H1 (cell line): ENCODE results near the gene KRTAP10-8. TPM values are rescaled to one million over a fixed set of nuclear protein-coding genes. Genes with fewer than 3 reads are reported as not detected.

Experiments
- CTCF ChIA-PET: fragments of 300-600 bp; sonication (Branson Sonifier 250); formaldehyde crosslinking; loops from one replicate; lab custom pipeline; 2021; ENCODE audit not compliant: partially characterized antibody; lab: Charles Lee
- POLR2A ChIA-PET: fragments of 300-600 bp; sonication (Branson Sonifier 250); formaldehyde crosslinking; loops from one replicate; lab custom pipeline; 2021; ENCODE audit warnings: inconsistent platforms; ENCODE audit not compliant: partially characterized antibody; lab: Charles Lee
- DNase-seq, 2 experiments: peaks; one replicate each; pipeline versions ENCODE4 v3.0.0 to v3.0.0-alpha.2; 2010 to 2022; ENCODE audit warnings: low spot score in 2 of 2, low read depth in 1 of 2, mixed read lengths in 1 of 2
- FAIRE-seq: peaks from 2 replicates; lab custom pipeline; 2011; peaks lifted over from hg19 to GRCh38; lab: Jason Lieb, UNC
- H2AFZ ChIP-seq: 2 replicates; pipeline ENCODE4 v1.8.1; 2012; ENCODE audit warnings: low read length, inconsistent platforms
- H2AK5ac ChIP-seq: 2 replicates; pipeline ENCODE4 v1.6.1; 2013; ENCODE audit warnings: low read depth, low read length
- H2BK120ac ChIP-seq: replicated peaks from 2 replicates; pipeline ENCODE3; 2013; ENCODE audit warnings: low read depth, low read length, inconsistent platforms
- H2BK12ac ChIP-seq: 2 replicates; pipeline ENCODE4 v1.6.1; 2013; ENCODE audit warnings: low read depth, low read length
- H2BK15ac ChIP-seq: 2 replicates; pipeline ENCODE4 v1.6.1; 2013; ENCODE audit warnings: low read length
- H2BK20ac ChIP-seq: 2 replicates; pipeline ENCODE4 v1.6.1; 2013; ENCODE audit warnings: low read length
- H2BK5ac ChIP-seq: 2 replicates; pipeline ENCODE4 v1.6.1; 2013; ENCODE audit warnings: low read depth, low read length
- H3K14ac ChIP-seq: 2 replicates; pipeline ENCODE4 v1.6.1; 2013; ENCODE audit warnings: inconsistent platforms; ENCODE audit not compliant: insufficient read length
- H3K18ac ChIP-seq: 2 replicates; pipeline ENCODE4 v1.6.1; 2013; ENCODE audit warnings: low read length; ENCODE audit errors: extremely low read depth
- H3K23ac ChIP-seq: 2 replicates; pipeline ENCODE4 v1.6.1; 2013; ENCODE audit warnings: inconsistent platforms; ENCODE audit not compliant: insufficient read length
- H3K23me2 ChIP-seq: 2 replicates; pipeline ENCODE4 v1.6.1; 2013; ENCODE audit warnings: low read depth, low read length
- H3K27ac ChIP-seq: 2 replicates; pipeline ENCODE4 v1.6.1; 2011; ENCODE audit warnings: low read depth, low read length, inconsistent platforms
- H3K27me3 ChIP-seq, 4 experiments: replicated peaks in 1 of 4; 1 replicate in 1 of 4; 2 replicates in 3 of 4; pipeline versions ENCODE4 v1.6.1 to v1.8.1; 2011 to 2013; ENCODE audit warnings: low read length in 3 of 4, mild to moderate bottlenecking in 3 of 4, inconsistent platforms in 2 of 4, mixed read lengths in 2 of 4, moderate library complexity in 1 of 4; ENCODE audit not compliant: control insufficient read depth in 3 of 4, insufficient read depth in 3 of 4; ENCODE audit errors: extremely low read depth in 1 of 4
- H3K36me3 ChIP-seq, 4 experiments: 2 replicates each; pipeline versions ENCODE4 v1.6.1 to v1.8.1; 2011 to 2013; ENCODE audit warnings: mild to moderate bottlenecking in 4 of 4, low read length in 3 of 4, moderate library complexity in 2 of 4, control low read depth in 1 of 4, inconsistent platforms in 1 of 4; ENCODE audit not compliant: insufficient read depth in 4 of 4, control insufficient read depth in 2 of 4
- H3K4ac ChIP-seq: replicated peaks from 2 replicates; pipeline ENCODE3; 2013; ENCODE audit warnings: low read length, low read depth, mixed read lengths, inconsistent platforms; ENCODE audit not compliant: insufficient read length
- H3K4me1 ChIP-seq, 4 experiments: replicated peaks in 1 of 4; 1 replicate in 1 of 4; 2 replicates in 3 of 4; pipeline versions ENCODE4 v1.6.1 to v1.8.1; 2011 to 2013; ENCODE audit warnings: low read length in 3 of 4, inconsistent platforms in 2 of 4, mixed read lengths in 1 of 4; ENCODE audit not compliant: insufficient read depth in 4 of 4, control insufficient read depth in 3 of 4
- H3K4me2 ChIP-seq, 2 experiments: 2 replicates each; pipeline versions ENCODE4 v1.6.1 to v1.8.1; 2011 to 2013; ENCODE audit warnings: low read depth in 2 of 2, low read length in 2 of 2, control low read depth in 1 of 2, inconsistent platforms in 1 of 2, mild to moderate bottlenecking in 1 of 2; ENCODE audit not compliant: insufficient read depth in 1 of 2
- H3K4me3 ChIP-seq, 4 experiments: fragments of 200-600, 300-600 bp in 1 of 4; sonication (generic), shearing (Covaris generic), sonication (Bioruptor Twin) in 1 of 4; 2 replicates each; pipeline versions ENCODE4 v1.5.1 to v1.8.1; 2011 to 2016; ENCODE audit warnings: low read length in 4 of 4, low read depth in 3 of 4, control low read depth in 2 of 4, inconsistent platforms in 2 of 4, mild to moderate bottlenecking in 2 of 4, mixed read lengths in 1 of 4, moderate library complexity in 1 of 4; ENCODE audit not compliant: insufficient read depth in 2 of 4; ENCODE audit errors: extremely low read depth in 1 of 4
- H3K56ac ChIP-seq: replicated peaks from 2 replicates; pipeline ENCODE3; 2013; ENCODE audit warnings: low read depth, mild to moderate bottlenecking, mixed read lengths, low read length, inconsistent platforms; ENCODE audit not compliant: insufficient read length
- H3K79me1 ChIP-seq: 2 replicates; pipeline ENCODE4 v1.6.1; 2013; ENCODE audit warnings: low read depth, low read length, control low read depth
- H3K79me2 ChIP-seq, 2 experiments: 2 replicates each; pipeline versions ENCODE4 v1.6.1 to v1.8.1; 2012 to 2013; ENCODE audit warnings: low read length in 2 of 2, mild to moderate bottlenecking in 2 of 2, inconsistent platforms in 1 of 2; ENCODE audit not compliant: insufficient read depth in 2 of 2, control insufficient read depth in 1 of 2
- H3K9ac ChIP-seq, 4 experiments: replicated peaks in 1 of 4; 1 replicate in 1 of 4; 2 replicates in 3 of 4; pipeline versions ENCODE4 v1.6.1 to v1.8.1; 2011 to 2013; ENCODE audit warnings: low read depth in 3 of 4, low read length in 3 of 4, control low read depth in 2 of 4, mild to moderate bottlenecking in 2 of 4, moderate library complexity in 2 of 4, inconsistent platforms in 1 of 4; ENCODE audit errors: extremely low read depth in 1 of 4
- H3K9me3 ChIP-seq, 2 experiments: 2 replicates each; pipeline versions ENCODE4 v1.6.1 to v1.8.1; 2012 to 2013; ENCODE audit warnings: mild to moderate bottlenecking in 2 of 2, moderate library complexity in 2 of 2, control low read depth in 1 of 2, inconsistent platforms in 1 of 2, low read depth in 1 of 2, low read length in 1 of 2, mixed read lengths in 1 of 2; ENCODE audit not compliant: insufficient read depth in 2 of 2
- H4K20me1 ChIP-seq, 2 experiments: replicated peaks in 1 of 2; 2 replicates each; pipeline versions ENCODE3 to v1.8.1; 2011 to 2013; ENCODE audit warnings: inconsistent platforms in 2 of 2, low read length in 2 of 2, mild to moderate bottlenecking in 1 of 2; ENCODE audit not compliant: insufficient read depth in 2 of 2, control insufficient read depth in 1 of 2
- H4K5ac ChIP-seq: 2 replicates; pipeline ENCODE4 v1.6.1; 2013; ENCODE audit warnings: low read length, low read depth, mixed read lengths, inconsistent platforms; ENCODE audit not compliant: insufficient read length
- H4K8ac ChIP-seq: 2 replicates; pipeline ENCODE4 v1.8.0; 2013; ENCODE audit warnings: mild to moderate bottlenecking, moderate library complexity, low read length, inconsistent platforms; ENCODE audit not compliant: insufficient read depth; ENCODE audit errors: extremely low read depth
- H4K91ac ChIP-seq: replicated peaks from 2 replicates; pipeline ENCODE3; 2013; ENCODE audit warnings: low read length, mixed read lengths, inconsistent platforms; ENCODE audit not compliant: insufficient read length
- POLR2AphosphoS5 ChIP-seq: IDR thresholded peaks from 2 replicates; pipeline ENCODE4 v1.6.1; 2011; ENCODE audit warnings: low read depth, low read length
- SP2 ChIP-seq: IDR thresholded peaks from 2 replicates; pipeline ENCODE4 v1.6.1; 2012; ENCODE audit warnings: mild to moderate bottlenecking, low read length, inconsistent platforms
- TAF1 ChIP-seq: IDR thresholded peaks from 2 replicates; pipeline ENCODE4 v1.6.1; 2011; ENCODE audit warnings: mild to moderate bottlenecking, low read depth, low read length
- WGBS, 2 experiments: shearing (Covaris generic) in 1 of 2; methylation state at CpG; one replicate each; pipeline versions ENCODE4 v1.1.6 to v1.1.7; 2013 to 2015; ENCODE audit warnings: low lambda C conversion rate in 2 of 2, mixed read lengths in 2 of 2, inconsistent platforms in 1 of 2, low coverage in 1 of 2, missing lambda C conversion rate in 1 of 2; ENCODE audit not compliant: insufficient replicate concordance in 2 of 2, insufficient coverage in 1 of 2, insufficient read length in 1 of 2; ENCODE audit errors: extremely low coverage in 1 of 2, missing lambda C conversion rate in 1 of 2; 5-methylcytosine and 5-hydroxymethylcytosine counted together
- polyA plus RNA-seq, 7 experiments: library from polyadenylated mRNA; depleted of rRNA in 3 of 7; stranded (reverse) in 5 of 7; unstranded in 2 of 7; fragments of >200 nt in 5 of 7; fragments of 200-250 nt in 2 of 7; gene quantifications; 1 replicate in 5 of 7; 2 replicates in 1 of 7; 4 replicates in 1 of 7; pipeline versions ENCODE4 v1.2.1 to v1.2.3, GENCODE V29; 2011 to 2013; ENCODE audit warnings: missing spikeins in 2 of 7, mixed read lengths in 2 of 7
- total RNA-seq: library from RNA; stranded (reverse); fragmentation: NEBNext Ultra II Directional; extraction: Animal tissue kit (Norgen Biotek cat#: 25700); gene quantifications from 2 replicates; pipeline ENCODE4 v1.2.1, GENCODE V29; 2021

KRTAP10-8 gene
- total and polyA plus RNA-seq, 2 of the 8 experiments (the other 6 are each of a cell fraction or from before 2014, with no cell fraction given), result not detected

GRCh38 chr21:44576025-44576420 is 35.9 kb upstream of the KRTAP10-8 start:
- Histone ChIP-seq H3K18ac (no peak overlapping the region), H4K8ac (no peak overlapping the region), H2BK5ac (no peak overlapping the region), H3K23ac (no peak overlapping the region), H2BK20ac (no peak overlapping the region), H4K20me1 (no peaks in the 10 kb centered on the region), H3K27me3 (no peaks in the 10 kb centered on the region; a peak in 1 of 7 replicates), H3K4ac (no peak overlapping the region), H3K23me2 (no peaks in the 10 kb centered on the region; the same call in 1 of the 2 replicates), H2AK5ac (no peak overlapping the region), H3K79me2 (no peaks in the 10 kb centered on the region), H2AFZ (no peak overlapping the region), H3K9ac (no peak overlapping the region), H2BK15ac (no peak overlapping the region), H3K4me2 (no peak overlapping the region), H3K36me3 (no peaks in the 10 kb centered on the region), H3K79me1 (no peaks in the 10 kb centered on the region), H3K56ac (no peak overlapping the region), H4K91ac (no peak overlapping the region), H3K14ac (no peak overlapping the region), H4K5ac (no peak overlapping the region), H3K27ac (no peak overlapping the region), H3K4me1 (peaks cover 0 to 8% (median 0%) of the 10 kb centered on the region in 4 experiments; a peak in 1 of 7 replicates), H3K9me3 (peaks cover 11 to 13% of the 10 kb centered on the region in 2 experiments; a peak in 3 of 4 replicates), H3K4me3 (no peak overlapping the region), H2BK120ac (no peak overlapping the region), H2BK12ac (no peak overlapping the region)
- no peak for FAIRE-seq
- CTCF ChIA-PET, result no interaction called here
- no peak for DNase-seq
- POLR2A ChIA-PET, result no interaction called here
- 94% methylated on average over 10 of the region's 10 CpGs; no CpG with 5 or more reads in 1 of the 2 experiments for WGBS, 2 experiments
- no peak for TF ChIP-seq SP2
- TF ChIP-seq TAF1, result no peak
- no peak for TF ChIP-seq POLR2AphosphoS5
